H54 (cell line): Measurements from ENCODE around the gene ANKS4B.
A peak's percentile ranks its signal among the peaks of the same experiment; 100 is the strongest.
"Not testable (repeated sequence)": the region's sequence is repeated elsewhere in the genome, so short reads cannot be mapped to it uniquely, and the experiment has no call there.

Experiments
- DNase-seq: peaks from one replicate; pipeline ENCODE4 v3.0.0; 2011; ENCODE audit warnings: low spot score, mixed read lengths; ENCODE audit not compliant: insufficient read length
- FAIRE-seq: peaks from 3 replicates; lab custom pipeline; 2011; peaks lifted over from hg19 to GRCh38; lab: Jason Lieb, UNC
- POLR2A ChIP-seq: IDR thresholded peaks from 2 replicates; pipeline ENCODE4 v1.6.1; 2011; ENCODE audit warnings: low read depth, mild to moderate bottlenecking, low read length

The ANKS4B gene

DNA sequence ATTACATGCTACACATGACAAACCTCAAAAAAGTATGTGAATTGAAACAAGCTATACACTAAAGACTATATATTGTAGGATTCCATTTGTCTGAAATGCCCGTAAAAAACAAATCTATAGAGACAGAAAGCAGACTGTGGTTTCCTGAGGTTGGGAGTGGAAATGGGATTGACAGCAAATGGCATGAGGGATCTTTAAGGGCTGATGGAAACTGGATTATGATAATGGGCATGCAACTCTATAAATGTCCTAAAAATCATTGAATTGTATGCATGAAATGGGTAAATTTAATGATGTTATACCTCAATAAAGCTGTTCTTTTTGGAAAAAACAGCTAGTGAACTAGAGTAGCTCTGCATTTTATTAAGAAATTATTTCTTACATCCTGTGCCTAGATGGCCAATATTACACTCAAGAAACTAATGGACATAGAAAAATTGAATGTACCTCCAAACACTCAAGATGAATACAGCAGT, 416 bp upstream of the ANKS4B start:
- no peak for DNase-seq
- no peak for FAIRE-seq
- no peak for TF ChIP-seq POLR2A

DNA sequence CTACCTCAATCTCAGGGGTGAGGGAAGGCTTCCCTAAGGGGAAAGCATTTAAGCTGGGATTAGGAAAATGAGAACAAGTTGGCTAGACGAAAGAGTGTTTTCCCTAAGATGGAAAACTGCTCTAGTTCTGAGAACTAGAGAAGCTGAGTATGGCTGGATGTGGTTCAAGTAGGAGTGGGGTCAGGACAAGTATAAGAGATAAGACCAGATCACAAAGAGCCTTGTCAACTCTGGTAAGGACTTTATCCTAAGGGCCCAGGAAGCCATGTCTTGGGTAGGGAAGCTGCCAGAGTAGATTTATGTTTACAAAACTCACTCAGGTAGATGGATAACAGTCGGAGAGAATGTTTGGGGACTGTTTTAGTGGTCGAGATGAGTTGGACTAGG, 1.7 kb downstream of the ANKS4B start:
- DNase-seq (no peak), FAIRE-seq (no peak)
- TF ChIP-seq POLR2A = no peak

DNA sequence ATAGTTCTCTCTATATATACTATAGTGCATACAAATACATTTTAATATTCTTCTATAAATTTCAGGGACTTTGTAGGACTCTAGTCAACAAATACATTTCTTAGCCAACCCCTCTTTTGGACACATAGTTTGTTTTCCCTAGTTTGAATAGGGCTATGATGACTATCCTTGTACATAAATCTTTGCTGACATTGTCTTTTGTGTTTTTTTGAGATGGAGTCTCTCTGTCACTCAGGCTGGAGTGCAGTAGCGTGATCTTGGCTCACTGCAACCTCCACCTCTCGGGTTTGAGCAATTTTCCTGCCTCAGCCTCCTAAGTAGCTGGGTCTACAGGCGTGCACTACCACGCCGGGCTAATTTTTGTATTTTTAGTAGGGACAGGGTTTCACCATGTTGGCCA, 3.3 kb downstream of the ANKS4B start:
- FAIRE-seq (no peak), DNase-seq (no peak)
- no peak for TF ChIP-seq POLR2A

DNA sequence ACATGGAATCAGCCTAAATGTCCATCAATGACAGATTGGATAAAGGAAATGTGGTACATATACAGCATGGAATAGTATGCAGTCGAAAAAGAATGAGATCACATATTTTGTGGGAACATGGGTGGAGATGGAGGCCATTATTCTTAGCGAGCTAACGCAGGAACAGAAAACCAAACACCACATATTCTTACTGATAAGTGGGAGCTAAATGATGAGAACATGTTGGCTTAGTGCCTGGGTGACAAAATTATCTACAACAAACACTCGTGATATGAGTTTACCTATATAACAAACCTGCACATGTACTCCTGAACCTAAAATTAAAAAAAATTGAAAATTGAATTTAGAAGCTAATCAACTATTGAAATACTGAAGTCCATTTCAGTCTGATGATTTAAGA, 6.1 kb downstream of the ANKS4B start:
- no peak for TF ChIP-seq POLR2A
- DNase-seq (no peak), FAIRE-seq (no peak)

DNA sequence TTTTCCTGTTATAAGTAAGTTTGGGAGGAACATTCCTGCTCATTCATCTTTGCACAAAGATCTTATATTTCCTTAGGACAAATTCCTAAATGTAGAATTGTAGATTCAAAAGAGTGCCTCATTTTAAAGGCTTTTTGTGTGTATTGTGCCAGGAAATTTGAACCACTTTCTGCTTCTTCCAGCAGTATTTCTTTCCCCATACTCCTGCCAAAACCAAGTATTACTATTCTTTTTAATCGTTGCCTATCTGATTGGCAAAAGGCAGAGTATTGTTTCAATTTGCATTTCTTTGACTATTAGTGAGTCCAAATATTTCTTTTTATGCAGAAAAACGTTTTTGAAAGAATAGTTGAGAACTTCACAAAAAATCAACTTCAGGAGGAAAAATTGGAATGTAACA, 9.3 kb downstream of the ANKS4B start:
- TF ChIP-seq POLR2A = no peak
- FAIRE-seq (no peak), DNase-seq (no peak)

DNA sequence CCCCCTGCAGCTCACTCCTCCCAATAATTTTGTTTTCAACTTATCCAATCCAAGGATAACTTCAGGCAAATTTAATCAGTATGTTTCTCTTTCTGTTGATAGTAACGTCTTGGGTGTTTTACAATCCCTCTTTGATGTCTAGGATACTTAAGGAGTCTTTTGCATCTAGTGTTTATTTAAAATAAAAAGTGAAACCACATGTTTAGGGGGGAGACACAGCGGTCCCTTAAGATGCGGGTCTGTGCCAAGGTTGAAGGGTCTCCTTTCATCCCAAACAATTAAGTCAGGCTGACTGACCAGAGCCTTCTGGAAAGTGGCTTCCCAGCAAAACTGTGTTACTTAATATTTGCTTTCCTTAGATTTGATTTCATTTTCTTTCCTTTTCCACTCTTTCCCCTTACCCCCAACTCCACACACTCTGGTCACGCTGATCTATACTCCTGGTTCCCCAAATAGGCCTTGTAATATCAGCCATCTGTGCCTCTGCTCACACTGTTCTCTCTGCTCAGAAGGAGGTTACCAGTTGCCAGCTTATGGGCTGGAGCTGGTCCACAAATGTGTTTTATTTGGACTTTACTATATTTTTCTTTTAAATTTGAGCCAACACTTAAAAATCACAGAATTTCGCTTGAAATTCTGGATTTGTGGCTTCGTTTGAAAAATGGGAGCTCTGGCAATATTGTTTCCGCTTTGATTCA, 11.2 kb downstream of the ANKS4B start:
- TF ChIP-seq POLR2A = no peak
- DNase-seq (no peak), FAIRE-seq (no peak)

DNA sequence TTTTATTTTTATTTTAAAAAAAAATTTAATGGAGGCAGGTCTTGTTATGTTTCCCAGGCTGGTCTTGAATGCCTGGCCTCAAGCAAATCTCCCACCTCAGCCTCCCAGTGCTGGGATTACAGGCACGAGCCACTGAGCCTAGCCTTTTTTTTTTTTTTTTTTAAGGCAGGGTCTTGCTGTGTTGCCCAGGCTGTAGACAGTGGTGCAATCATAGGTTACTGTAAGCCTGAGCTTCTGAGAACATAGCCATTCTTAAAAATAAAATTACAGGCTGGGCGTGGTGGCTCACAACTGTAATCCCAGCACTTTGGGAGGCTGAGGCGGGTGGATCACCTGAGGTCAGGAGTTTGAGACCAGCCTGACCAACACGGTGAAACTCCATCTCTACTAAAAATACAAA, 14.7 kb downstream of the ANKS4B start:
- not testable (repeated sequence) for FAIRE-seq, DNase-seq

DNA sequence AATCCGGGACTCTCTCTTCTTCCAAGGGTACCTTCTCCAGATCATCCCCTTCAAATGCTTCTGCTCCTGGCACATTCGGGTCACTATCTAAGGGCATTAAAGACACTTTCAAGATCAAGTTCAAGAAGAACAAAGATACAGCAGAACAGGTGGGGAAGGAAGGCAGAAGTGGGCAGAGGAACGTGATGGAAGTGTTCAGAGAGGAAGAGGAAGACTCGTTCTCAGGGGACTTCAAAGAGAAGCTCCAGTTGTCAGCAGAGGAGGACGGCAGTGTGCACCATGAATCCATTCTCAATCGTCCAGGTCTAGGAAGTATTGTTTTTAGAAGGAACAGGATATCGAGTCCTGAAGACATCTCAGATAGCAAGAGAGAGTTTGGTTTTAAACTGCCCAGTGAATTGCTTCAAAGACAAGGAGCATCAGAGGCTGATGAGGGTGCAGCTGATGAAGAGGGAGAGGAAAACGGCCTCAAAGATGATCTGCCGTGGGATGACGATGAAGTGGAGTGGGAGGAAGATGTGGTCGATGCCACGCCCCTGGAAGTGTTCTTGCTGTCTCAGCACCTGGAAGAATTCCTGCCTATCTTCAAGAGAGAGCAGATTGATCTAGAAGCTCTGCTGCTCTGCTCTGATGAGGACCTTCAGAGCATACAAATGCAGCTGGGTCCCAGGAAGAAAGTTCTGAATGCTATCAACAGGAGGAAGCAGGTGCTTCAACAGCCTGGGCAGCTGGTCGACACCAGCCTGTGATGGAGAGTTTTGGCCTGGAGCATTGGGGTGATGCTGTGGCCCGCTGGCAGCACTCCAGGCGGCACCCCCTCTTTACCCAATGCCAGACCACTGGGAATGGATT, 16.8 kb downstream of the ANKS4B start:
- FAIRE-seq = no peak

DNA sequence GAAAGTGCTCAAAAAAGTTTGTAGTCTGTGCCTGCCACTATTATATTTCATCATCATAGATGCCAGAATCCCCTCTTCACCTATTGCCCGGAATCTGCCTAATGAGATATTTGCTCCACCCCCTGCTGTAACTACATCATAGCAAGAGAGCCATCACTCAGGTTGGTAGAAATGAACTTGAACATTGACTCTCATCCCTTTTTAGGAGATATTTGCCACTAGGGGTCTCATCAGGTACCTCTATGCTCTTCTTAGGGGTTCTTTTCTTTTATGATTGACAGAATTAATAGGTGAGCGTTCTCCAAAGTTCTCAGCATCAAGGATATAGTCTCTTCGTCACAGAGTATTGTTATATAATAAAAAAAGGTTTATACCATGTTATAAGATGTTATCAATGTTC, 20.0 kb downstream of the ANKS4B start:
- FAIRE-seq (no peak), DNase-seq (no peak)
- no peak for TF ChIP-seq POLR2A

More for the DNA sequence above, 16.8 kb downstream of the ANKS4B start:
- no peak for DNase-seq
- TF ChIP-seq POLR2A = no peak

DNA sequence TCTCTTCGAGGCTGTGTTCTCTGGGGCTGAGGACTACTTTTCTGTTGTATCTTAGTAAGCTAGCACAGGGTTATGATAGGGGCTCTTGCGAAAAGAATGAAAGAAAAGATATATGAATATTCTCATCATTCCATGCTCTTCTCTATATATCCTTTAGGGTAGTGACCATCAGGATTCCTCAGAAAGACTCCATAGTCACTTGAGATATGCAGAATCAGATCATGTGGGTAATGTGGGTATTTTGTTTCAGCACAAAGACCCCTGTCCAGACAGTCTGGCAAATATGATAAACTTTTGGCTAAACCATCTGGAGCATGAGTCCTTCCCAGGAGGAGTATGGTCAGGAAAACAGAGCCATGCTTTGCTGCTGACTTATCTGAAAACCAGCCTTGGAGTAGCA, 23.1 kb downstream of the ANKS4B start:
- TF ChIP-seq POLR2A = no peak
- FAIRE-seq (no peak), DNase-seq (no peak)

DNA sequence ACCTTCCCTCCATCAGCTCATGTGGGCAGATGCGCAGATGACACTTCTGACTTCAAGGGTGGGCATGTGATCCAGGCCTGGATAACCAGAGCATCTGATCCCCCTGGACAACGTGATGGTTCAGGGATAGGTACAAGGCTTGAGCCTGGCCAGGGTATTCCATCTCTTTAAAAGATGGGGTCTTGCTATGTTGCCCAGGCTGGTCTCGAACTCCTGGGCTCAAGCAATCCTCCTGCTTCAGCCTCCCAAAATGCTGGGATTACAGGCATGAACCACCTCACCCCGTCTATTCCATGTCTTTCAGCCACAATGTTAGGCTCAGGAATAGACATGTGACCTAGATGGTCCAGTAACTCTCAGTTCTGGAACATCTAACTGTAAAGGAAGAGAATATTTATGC, 23.8 kb downstream of the ANKS4B start:
- TF ChIP-seq POLR2A = no peak
- no peak for FAIRE-seq

DNA sequence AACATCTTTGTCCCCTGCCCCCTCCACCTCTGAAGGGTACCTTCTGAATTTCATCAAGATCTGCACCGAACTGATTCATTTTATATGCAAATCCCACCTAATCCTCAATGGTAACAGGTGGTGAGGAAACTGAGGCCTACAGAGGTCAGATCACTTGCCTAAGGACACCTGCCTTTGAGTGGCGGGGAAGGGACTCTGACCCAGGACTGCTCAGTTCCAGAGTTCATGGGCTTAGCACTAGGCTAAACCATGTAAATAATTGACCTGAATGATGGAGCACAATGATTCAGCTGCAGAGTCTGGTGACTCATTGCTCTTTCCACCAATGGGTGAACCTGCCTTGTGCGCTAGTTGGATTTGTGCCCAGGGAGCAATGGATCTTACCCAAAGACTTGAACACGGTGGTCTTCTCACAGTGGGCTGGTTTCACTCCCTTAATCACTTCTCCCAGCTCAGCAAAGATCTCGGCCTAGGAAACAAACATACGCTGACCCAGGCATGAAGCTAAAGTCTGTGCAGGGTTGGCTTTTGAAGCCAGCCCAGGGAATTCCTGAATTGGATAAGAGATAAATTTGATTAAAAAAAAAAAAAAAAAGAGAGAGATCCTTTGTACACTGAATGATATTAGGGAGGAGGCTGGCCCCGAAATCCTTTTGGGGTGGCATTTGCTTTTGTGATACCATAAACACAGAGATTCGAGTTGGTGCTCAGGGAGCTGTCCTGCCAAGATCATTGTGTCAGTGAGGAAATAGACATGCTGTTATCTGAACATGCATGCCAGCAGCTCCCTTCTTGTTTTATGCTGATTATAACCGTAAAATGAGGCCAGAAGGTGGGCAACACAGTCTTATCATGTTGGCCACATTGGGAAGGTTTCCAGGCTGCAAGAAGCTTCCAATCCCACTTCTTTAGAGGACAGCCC, 27.6 kb downstream of the ANKS4B start:
- DNase-seq (peak; percentile 54), FAIRE-seq (peak; percentile 88)
- no peak for TF ChIP-seq POLR2A

More for the DNA sequence above, 23.8 kb downstream of the ANKS4B start:
- DNase-seq = no peak

DNA sequence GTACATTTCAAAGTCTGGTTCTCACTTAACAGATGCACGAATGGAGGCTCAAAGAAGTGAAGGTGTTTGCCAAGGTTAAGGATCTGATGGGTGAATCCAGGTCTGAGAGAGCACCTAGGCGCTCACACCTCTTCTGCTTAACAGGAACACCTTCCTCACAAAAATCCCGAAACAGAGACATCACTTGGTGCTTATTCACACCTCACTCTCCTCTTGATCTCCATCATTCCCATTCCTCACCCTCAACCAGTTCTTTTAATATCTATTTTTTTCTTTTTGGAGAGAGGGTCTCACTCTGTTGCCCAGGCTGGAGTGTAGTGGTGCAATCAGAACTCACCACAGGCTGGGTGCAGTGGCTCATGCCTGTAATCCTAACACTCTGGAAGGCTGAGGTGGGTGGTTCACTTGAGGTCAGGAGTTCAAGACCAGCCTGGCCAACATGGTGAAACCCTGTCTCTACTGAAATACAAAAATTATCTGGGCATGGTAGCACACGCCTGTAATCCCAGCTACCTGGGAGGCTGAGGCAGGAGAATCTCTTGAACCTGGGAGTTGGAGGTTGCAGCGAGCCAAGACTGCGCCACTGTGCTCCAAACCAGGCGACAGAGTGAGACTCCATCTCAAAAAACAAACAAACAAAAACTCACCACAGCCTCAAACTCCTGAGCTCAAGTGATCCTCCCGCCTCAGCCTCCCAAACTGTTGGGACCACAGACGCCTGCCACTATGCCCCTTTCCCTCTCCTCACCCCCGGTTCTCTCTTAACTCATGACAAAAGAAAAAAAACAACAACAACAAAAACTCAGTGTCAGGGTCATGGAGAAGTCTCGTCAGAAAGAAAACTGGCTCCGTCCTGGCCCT, 29.5 kb downstream of the ANKS4B start:
- no peak for FAIRE-seq
- no peak for TF ChIP-seq POLR2A
- DNase-seq = no peak
